Esophagus squamous epithelium (tissue), 4 donors: Measurements from ENCODE around the gene OSGIN1.

Experiments
- POLR2A ChIP-seq, 4 donors: fragments of 450-650 bp; IDR thresholded peaks; one replicate each; pipeline ENCODE4 v1.6.1; 2017; ENCODE audit warnings: antibody characterized with exemption in 4 of 4, mild to moderate bottlenecking in 4 of 4, moderate library complexity in 3 of 4
- TF ChIP-seq, protein P1 (sequence below), 6 experiments: fragments of 450-650 bp in 4 of 6; fragments of 200-600 bp in 2 of 6; sonication (generic) in 2 of 6; IDR thresholded peaks; one replicate each; pipeline ENCODE4 v1.5.1; 2016 to 2019; ENCODE audit warnings: antibody characterized with exemption in 6 of 6, mild to moderate bottlenecking in 4 of 6, moderate library complexity in 4 of 6

- TF ChIP-seq, protein P1, sequence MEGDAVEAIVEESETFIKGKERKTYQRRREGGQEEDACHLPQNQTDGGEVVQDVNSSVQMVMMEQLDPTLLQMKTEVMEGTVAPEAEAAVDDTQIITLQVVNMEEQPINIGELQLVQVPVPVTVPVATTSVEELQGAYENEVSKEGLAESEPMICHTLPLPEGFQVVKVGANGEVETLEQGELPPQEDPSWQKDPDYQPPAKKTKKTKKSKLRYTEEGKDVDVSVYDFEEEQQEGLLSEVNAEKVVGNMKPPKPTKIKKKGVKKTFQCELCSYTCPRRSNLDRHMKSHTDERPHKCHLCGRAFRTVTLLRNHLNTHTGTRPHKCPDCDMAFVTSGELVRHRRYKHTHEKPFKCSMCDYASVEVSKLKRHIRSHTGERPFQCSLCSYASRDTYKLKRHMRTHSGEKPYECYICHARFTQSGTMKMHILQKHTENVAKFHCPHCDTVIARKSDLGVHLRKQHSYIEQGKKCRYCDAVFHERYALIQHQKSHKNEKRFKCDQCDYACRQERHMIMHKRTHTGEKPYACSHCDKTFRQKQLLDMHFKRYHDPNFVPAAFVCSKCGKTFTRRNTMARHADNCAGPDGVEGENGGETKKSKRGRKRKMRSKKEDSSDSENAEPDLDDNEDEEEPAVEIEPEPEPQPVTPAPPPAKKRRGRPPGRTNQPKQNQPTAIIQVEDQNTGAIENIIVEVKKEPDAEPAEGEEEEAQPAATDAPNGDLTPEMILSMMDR (IDR thresholded peaks at IDR 0.05): no peak
- no peak for TF ChIP-seq POLR2A (IDR thresholded peaks at IDR 0.05)
Measured at GRCh38 chr16:84005391-84005790, 52.4 kb downstream of the OSGIN1 start.
